OCI-LY1 (cell line): ENCODE measurements around the gene TMEM131.

Source experiments
- CTCF ChIP-seq: fragments of 200-600 bp; sonication (generic), shearing (Covaris generic); IDR thresholded peaks from 2 replicates; pipeline ENCODE4 v1.5.1; 2017; ENCODE audit warnings: mild to moderate bottlenecking, antibody characterized with exemption, low read length, moderate library complexity, mixed read lengths
- EZH2 ChIP-seq: fragments of 200-600 bp; sonication (generic), shearing (Covaris generic); IDR thresholded peaks from 2 replicates; pipeline ENCODE4 v1.8.0; 2017; ENCODE audit warnings: borderline replicate concordance, mixed run types, mild to moderate bottlenecking, antibody characterized with exemption, low read length, moderate library complexity, mixed read lengths

GRCh38 chr2:97906307-97906706, 89.4 kb downstream of the TMEM131 start:
- TF ChIP-seq CTCF (no peak), EZH2 (no peak)
